ENCODE measurements around the gene MED6.

DNA sequence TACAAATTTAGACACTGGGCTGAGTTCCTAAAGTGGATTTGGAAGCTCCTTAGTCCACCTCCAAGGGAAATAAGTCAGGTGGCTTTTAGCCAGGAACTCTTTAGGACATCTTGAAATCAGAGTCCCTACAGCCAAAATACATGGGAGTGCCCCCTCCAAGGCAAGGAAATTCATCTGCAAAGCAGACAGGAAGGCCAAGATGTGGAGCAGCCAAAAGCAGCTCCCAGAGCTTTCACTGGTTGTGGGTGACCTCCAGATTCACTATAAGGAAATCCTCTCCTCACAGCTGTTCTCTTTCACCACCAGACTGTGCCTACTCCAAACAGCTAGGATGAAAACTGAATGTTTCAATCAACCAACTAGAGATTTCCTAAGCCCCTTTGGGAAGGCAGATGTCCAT is 47.9 kb upstream of the MED6 start:
- TF ChIP-seq CTCF (conservative IDR thresholded peaks at IDR 0.05; ENCODE audit: low read length) (no peak), EZH2phosphoT487 (IDR thresholded peaks at IDR 0.05; ENCODE audit: borderline replicate concordance) (no peak)
